K562 (cell line): ENCODE data around the gene TLR6. TPM values are rescaled to one million over a fixed set of nuclear protein-coding genes. Genes with fewer than 3 reads are reported as not detected.

Experiments
- ATAC-seq: fragments of 200-7000 bp; cut with Tn5 transposase; 3 replicates; pipeline ENCODE4 v1.9.1; 2020; ENCODE audit warnings: moderate library complexity
- BruUV-seq: library from RNA; stranded (reverse); fragments of 400-500 nt; replicated peaks from 2 replicates; lab custom pipeline; 2021; lab: Mats Ljungman, UMichigan
- CTCF ChIA-PET: fragments of 300-600 bp; formaldehyde crosslinking; extraction: SDS; loops from one replicate; lab custom pipeline; 2021; ENCODE audit warnings: low intra/inter-chr PET ratio; lab: Yijun Ruan, JAX
- POLR2A ChIA-PET: fragments of 300-600, 350-650 bp; sonication (Branson Sonifier 250); formaldehyde crosslinking; extraction: SDS; loops from one replicate; lab custom pipeline; 2021; ENCODE audit warnings: antibody characterized with exemption, inconsistent platforms; lab: Yijun Ruan, JAX
- DNase-seq, 4 experiments: peaks; one replicate each; pipeline versions ENCODE4 v3.0.0 to v3.0.0-alpha.2; 2011 to 2018; ENCODE audit warnings: low spot score in 3 of 4, mixed read lengths in 3 of 4; ENCODE audit errors: extremely low read depth in 1 of 4
- FAIRE-seq: peaks from 2 replicates; lab custom pipeline; 2011; peaks lifted over from hg19 to GRCh38; lab: Jason Lieb, UNC
- H2AFZ ChIP-seq: 2 replicates; pipeline ENCODE4 v1.6.0; 2011; ENCODE audit warnings: low read depth, low read length, control low read depth, inconsistent platforms
- H3K27ac ChIP-seq: fragments of 200-600 bp; 3 replicates; pipeline ENCODE4 v1.8.0; 2011; ENCODE audit warnings: low read depth, mild to moderate bottlenecking, control low read depth, inconsistent platforms, low read length, moderate library complexity, mixed read lengths; ENCODE audit errors: extremely low read depth
- H3K27me3 ChIP-seq, 2 experiments: fragments of 300-600 bp in 1 of 2; 2 replicates in 1 of 2; 3 replicates in 1 of 2; pipeline versions ENCODE4 v1.6.0 to v1.8.0; 2011; ENCODE audit warnings: inconsistent platforms in 2 of 2, low read length in 2 of 2, mild to moderate bottlenecking in 1 of 2, mixed read lengths in 1 of 2, moderate library complexity in 1 of 2; ENCODE audit not compliant: control insufficient read depth in 2 of 2, insufficient read depth in 2 of 2
- H3K36me3 ChIP-seq: fragments of 300-600 bp; 3 replicates; pipeline ENCODE4 v1.8.0; 2011; ENCODE audit warnings: mild to moderate bottlenecking, low read length, inconsistent platforms; ENCODE audit not compliant: control insufficient read depth, insufficient read depth
- H3K4me1 ChIP-seq, 2 experiments: fragments of 200-600 bp in 1 of 2; replicated peaks in 1 of 2; 2 replicates in 1 of 2; 3 replicates in 1 of 2; pipeline versions ENCODE4 v1.5.1 to v1.8.0; 2011; ENCODE audit warnings: inconsistent platforms in 2 of 2, low read length in 2 of 2, mild to moderate bottlenecking in 1 of 2, mixed read lengths in 1 of 2, moderate library complexity in 1 of 2; ENCODE audit not compliant: control insufficient read depth in 2 of 2, insufficient read depth in 2 of 2
- H3K4me2 ChIP-seq: 2 replicates; pipeline ENCODE4 v1.6.1; 2011; ENCODE audit warnings: low read length, control low read depth, inconsistent platforms, mixed read lengths; ENCODE audit not compliant: insufficient read depth
- H3K4me3 ChIP-seq: fragments of 200-600 bp; sonication (generic), shearing (Covaris generic); 2 replicates; pipeline ENCODE4 v1.5.1; 2016; ENCODE audit warnings: control low read depth, inconsistent platforms
- H3K79me2 ChIP-seq: fragments of 200-600 bp; 3 replicates; pipeline ENCODE4 v1.8.0; 2011; ENCODE audit warnings: low read length, inconsistent platforms; ENCODE audit not compliant: control insufficient read depth, insufficient read depth
- H3K9ac ChIP-seq, 2 experiments: 2 replicates each; pipeline versions ENCODE4 v1.6.0 to v1.6.1; 2011; ENCODE audit warnings: low read depth in 2 of 2, low read length in 2 of 2, control low read depth in 1 of 2, inconsistent platforms in 1 of 2, mild to moderate bottlenecking in 1 of 2, mixed read lengths in 1 of 2; ENCODE audit not compliant: insufficient read depth in 1 of 2
- H3K9me1 ChIP-seq: one replicate; pipeline ENCODE4 v1.6.0; 2011; ENCODE audit warnings: inconsistent platforms, mild to moderate bottlenecking, low read length, moderate library complexity; ENCODE audit not compliant: control insufficient read depth, insufficient read depth
- H3K9me3 ChIP-seq: replicated peaks from 2 replicates; pipeline ENCODE4 v1.5.1; 2011; ENCODE audit warnings: low read depth, low read length, inconsistent platforms; ENCODE audit not compliant: control insufficient read depth, insufficient read depth
- H4K20me1 ChIP-seq: replicated peaks from 2 replicates; pipeline ENCODE4 v1.6.1; 2011; ENCODE audit warnings: low read length, inconsistent platforms, mixed read lengths; ENCODE audit not compliant: control insufficient read depth, insufficient read depth
- HEY1 ChIP-seq: fragments of 250-450 bp; sonication (Bioruptor Pico); IDR thresholded peaks from 2 replicates; pipeline ENCODE4 v1.5.0; 2020; ENCODE audit warnings: mild to moderate bottlenecking, moderate library complexity, borderline replicate concordance
- PTRF ChIP-seq: fragments of 450-650 bp; IDR thresholded peaks from 2 replicates; pipeline ENCODE4 v1.6.1; 2016; ENCODE audit warnings: mild to moderate bottlenecking, missing genetic modification characterization, missing compliant biosample characterization
- PURB ChIP-seq: sonication (generic); formaldehyde crosslinking; IDR thresholded peaks from 2 replicates; pipeline ENCODE4 v1.9.0; 2021; ENCODE audit warnings: low read depth, mild to moderate bottlenecking, missing genetic modification reagents
- RUNX1 ChIP-seq: sonication (generic); IDR thresholded peaks from 2 replicates; pipeline ENCODE4 v1.6.1; 2016; ENCODE audit warnings: antibody characterized with exemption, low read depth
- SMAD4 ChIP-seq: fragments of 250-450 bp; sonication (Bioruptor Pico); conservative IDR thresholded peaks from 2 replicates; pipeline ENCODE4 v1.8.0; 2021; ENCODE audit warnings: inconsistent platforms, mild to moderate bottlenecking, moderate library complexity
- SMC3 ChIP-seq: conservative IDR thresholded peaks from 2 replicates; pipeline ENCODE4 v1.6.1; 2011; ENCODE audit warnings: low read depth, low read length, improper control_type of control experiment; ENCODE audit not compliant: insufficient read depth
- TAF9B ChIP-seq: fragments of 450-650 bp; IDR thresholded peaks from 2 replicates; pipeline ENCODE4 v1.6.1; 2018; ENCODE audit warnings: mild to moderate bottlenecking; ENCODE audit not compliant: partially characterized antibody
- TARDBP ChIP-seq: fragments of 450-650 bp; IDR thresholded peaks from 2 replicates; pipeline ENCODE4 v1.6.1; 2016
- TCFL5 ChIP-seq: fragments of 250-450 bp; sonication (Bioruptor Pico); conservative IDR thresholded peaks from 2 replicates; pipeline ENCODE4 v1.6.1; 2021; ENCODE audit warnings: mild to moderate bottlenecking, moderate library complexity, matching md5 sums
- TRIM28 ChIP-seq: fragments of 450-650 bp; IDR thresholded peaks from 2 replicates; pipeline ENCODE4 v1.6.1; 2017
- ZEB2 ChIP-seq: fragments of 450-650 bp; IDR thresholded peaks from 2 replicates; pipeline ENCODE4 v1.6.1; 2016
- ZKSCAN8 ChIP-seq: fragments of 200-800 bp; sonication (Bioruptor generic); IDR thresholded peaks from 2 replicates; pipeline ENCODE4 v1.6.1; 2016; ENCODE audit warnings: missing genetic modification characterization, missing compliant biosample characterization
- ZNF449 ChIP-seq: fragments of 250-450 bp; sonication (Bioruptor Pico); IDR thresholded peaks from 2 replicates; pipeline ENCODE4 v1.8.0; 2022; ENCODE audit warnings: moderate library complexity, mild to moderate bottlenecking, inconsistent platforms
- ZNF696 ChIP-seq: fragments of 250-450 bp; sonication (Bioruptor Pico); conservative IDR thresholded peaks from 2 replicates; pipeline ENCODE4 v1.4.0; 2020; ENCODE audit warnings: mild to moderate bottlenecking, moderate library complexity
- ZNF778 ChIP-seq: fragments of 450-650 bp; formaldehyde crosslinking; IDR thresholded peaks from 2 replicates; pipeline ENCODE4 v1.4.0; 2020; ENCODE audit warnings: mild to moderate bottlenecking, moderate library complexity
- WGBS: fragments of 100-300 bp; shearing (Covaris generic); methylation state at CpG from one replicate; pipeline ENCODE4 v1.1.6; 2016; ENCODE audit warnings: low coverage, mixed read lengths; ENCODE audit not compliant: insufficient coverage; ENCODE audit errors: missing lambda C conversion rate; 5-methylcytosine and 5-hydroxymethylcytosine counted together
- in situ Hi-C: fragments of 300-500 bp; cut with MboI; formaldehyde crosslinking; loops from 4 replicates; pipeline ENCODE4 v1.15.0; 2018; ENCODE audit warnings: inconsistent platforms, mixed read lengths
- intact Hi-C: fragments of 100-400 bp; cut with micrococcal nuclease; formaldehyde crosslinking; loops from 2 replicates; pipeline ENCODE4 v1.14.2; 2022
- polyA plus RNA-seq, 8 experiments: library from polyadenylated mRNA; depleted of rRNA in 4 of 8; stranded (reverse) in 5 of 8; unstranded in 3 of 8; fragments of >200 nt; fragmentation: Nextera tagmentation in 2 of 8; fragmentation: Illumina TruSeq in 1 of 8; extraction: Ambion mirVana in 2 of 8; extraction: Trizol in 1 of 8; gene quantifications; 2 replicates each; pipeline versions ENCODE4 v1.2.1 to v1.2.3, GENCODE V29; 2011 to 2014; ENCODE audit warnings: inconsistent platforms in 1 of 8, missing spikeins in 1 of 8
- total RNA-seq, 7 experiments: library from RNA; depleted of rRNA in 6 of 7; stranded (reverse); fragments of >200 nt in 6 of 7; fragmentation: Illumina TruSeq in 2 of 7; extraction: Trizol in 2 of 7; gene quantifications; 2 replicates each; pipeline versions ENCODE4 v1.2.1 to v1.2.3, GENCODE V29; 2011 to 2021; ENCODE audit warnings: low replicate concordance in 1 of 7

The TLR6 gene
- total and polyA plus RNA-seq, 9 of the 15 experiments (the other 6 are each of a cell fraction or from before 2014, with no cell fraction given) = 0.08 to 1.9 (median 0.91) TPM

- WGBS = 30% methylated on average over 10 of the region's 10 CpGs
- DNase-seq (no peak), FAIRE-seq (no peak), ATAC-seq (no peak)
- ChIA-PET CTCF (no interaction called here), POLR2A (interaction anchor here (0.9 kb wide), 1 partner anchor 256 kb away, joined by 3 read pairs; no protein-coding TSS in a partner anchor)
- intact Hi-C loops (loop anchor here (5.0 to 10.0 kb wide), 2 partner anchors 134 to 563 kb away; partner anchors contain the start of genes LIAS and RPL9), in situ Hi-C loops (loop anchor here (25.0 kb wide), 1 partner anchor 721 kb away; no protein-coding TSS in a partner anchor)
- Histone ChIP-seq H3K4me3 (no peak overlapping the region), H3K9me1 (no peaks in the 10 kb centered on the region), H3K4me2 (no peak overlapping the region), H3K9me3 (no peaks in the 10 kb centered on the region), H3K27me3 (no peaks in the 10 kb centered on the region), H4K20me1 (no peaks in the 10 kb centered on the region), H3K36me3 (no peaks in the 10 kb centered on the region; the same call in 2 of the 3 replicates), H2AFZ (no peak overlapping the region), H3K79me2 (no peaks in the 10 kb centered on the region), H3K9ac (no peak overlapping the region), H3K4me1 (no peaks in the 10 kb centered on the region), H3K27ac (no peak overlapping the region)
- no TSS peak for BruUV-seq
- no peak for TF ChIP-seq PTRF (tag)
- no peak for TF ChIP-seq HEY1 (CRISPR knock-in tag)
- no peak for TF ChIP-seq ZNF778 (CRISPR knock-in tag)
- TF ChIP-seq ZNF696 (CRISPR knock-in tag) = no peak
- no peak for TF ChIP-seq TRIM28
- no peak for TF ChIP-seq SMC3
- no peak for TF ChIP-seq ZEB2
- TF ChIP-seq PURB (CRISPR knock-in tag) = no peak
- TF ChIP-seq SMAD4 = no peak
- no peak for TF ChIP-seq ZKSCAN8 (CRISPR knock-in tag)
- no peak for TF ChIP-seq TAF9B
- TF ChIP-seq TCFL5 (CRISPR knock-in tag) = no peak
- TF ChIP-seq TARDBP = no peak
- TF ChIP-seq RUNX1 = no peak
- no peak for TF ChIP-seq ZNF449 (CRISPR knock-in tag)
Measured at GRCh38 chr4:38891051-38891983, 34.7 kb upstream of the TLR6 start.
